Measurements from ENCODE around the gene BAG5.

BAG5 gene

GRCh38 chr14:103574707-103575285 lies 12.3 kb upstream of the BAG5 start:
- no peak for TF ChIP-seq CTCF (IDR thresholded peaks at IDR 0.05)
- no peaks in the 10 kb centered on the region for H3K27me3 Mint-ChIP-seq (ENCODE audit: low read depth, poor library complexity)
- peaks cover 34% of the 10 kb centered on the region for H3K4me1 Mint-ChIP-seq
- peak overlapping the region; percentile 83 for H3K27ac Mint-ChIP-seq
- no peak overlapping the region for H3K4me3 Mint-ChIP-seq
- H3K36me3 Mint-ChIP-seq (ENCODE audit: low read depth), result peaks cover 31% of the 10 kb centered on the region
- H3K9me3 Mint-ChIP-seq, result no peaks in the 10 kb centered on the region
- no peak for DNase-seq

- H3K36me3 Mint-ChIP-seq (ENCODE audit: low read depth), result peaks cover 31% of the 10 kb centered on the region
These were observed 11.6 kb upstream of the BAG5 start for GRCh38 chr14:103574104-103574503.

GRCh38 chr14:103569408-103569807 lies 7.0 kb upstream of the BAG5 start:
- no peaks in the 10 kb centered on the region for H3K9me3 Mint-ChIP-seq

More at GRCh38 chr14:103574104-103574503, 11.6 kb upstream of the BAG5 start:
- no peak for DNase-seq
- no peaks in the 10 kb centered on the region for H3K27me3 Mint-ChIP-seq (ENCODE audit: low read depth, poor library complexity)
- peaks cover 38% of the 10 kb centered on the region for H3K4me1 Mint-ChIP-seq
- peak overlapping the region; percentile 67 for H3K27ac Mint-ChIP-seq
- no peak for TF ChIP-seq CTCF (IDR thresholded peaks at IDR 0.05)
- no peaks in the 10 kb centered on the region for H3K9me3 Mint-ChIP-seq
- H3K4me3 Mint-ChIP-seq, result no peak overlapping the region

GRCh38 chr14:103568952-103569351 lies 6.5 kb upstream of the BAG5 start:
- Mint-ChIP-seq H3K27me3 (ENCODE audit: low read depth, poor library complexity) (no peaks in the 10 kb centered on the region), H3K36me3 (ENCODE audit: low read depth) (peaks cover 9% of the 10 kb centered on the region), H3K27ac (peak overlapping the region; percentile 5), H3K4me3 (no peak overlapping the region), H3K9me3 (no peaks in the 10 kb centered on the region), H3K4me1 (peaks cover 24% of the 10 kb centered on the region)
- no peak for DNase-seq
- no peak for TF ChIP-seq CTCF (IDR thresholded peaks at IDR 0.05)

More at GRCh38 chr14:103569408-103569807, 7.0 kb upstream of the BAG5 start:
- Mint-ChIP-seq H3K27ac (peak overlapping the region; percentile 5), H3K4me3 (no peak overlapping the region), H3K36me3 (ENCODE audit: low read depth) (peaks cover 11% of the 10 kb centered on the region), H3K27me3 (ENCODE audit: low read depth, poor library complexity) (no peaks in the 10 kb centered on the region), H3K4me1 (peaks cover 25% of the 10 kb centered on the region)
- TF ChIP-seq CTCF (IDR thresholded peaks at IDR 0.05), result no peak
- DNase-seq, result peak; percentile 32

GRCh38 chr14:103563844-103564505 lies 1.5 kb upstream of the BAG5 start:
- Mint-ChIP-seq H3K4me1 (peaks cover 52% of the 10 kb centered on the region), H3K27ac (peak overlapping the region; percentile 60), H3K9me3 (no peaks in the 10 kb centered on the region), H3K4me3 (peak overlapping the region; percentile 96), H3K27me3 (ENCODE audit: low read depth, poor library complexity) (no peaks in the 10 kb centered on the region), H3K36me3 (ENCODE audit: low read depth) (peaks cover 18% of the 10 kb centered on the region)
- no peak for TF ChIP-seq CTCF (IDR thresholded peaks at IDR 0.05)
- no peak for DNase-seq

- H3K36me3 Mint-ChIP-seq (ENCODE audit: low read depth), result peaks cover 23% of the 10 kb centered on the region
These were observed 766 bp upstream of the BAG5 start for GRCh38 chr14:103563226-103563620.

More at GRCh38 chr14:103563226-103563620, 766 bp upstream of the BAG5 start:
- no peak for TF ChIP-seq CTCF (IDR thresholded peaks at IDR 0.05)
- no peak for DNase-seq
- H3K9me3 Mint-ChIP-seq, result no peaks in the 10 kb centered on the region
- H3K27ac Mint-ChIP-seq, result peak overlapping the region; percentile 60
- H3K4me3 Mint-ChIP-seq, result peak overlapping the region; percentile 96
- H3K27me3 Mint-ChIP-seq (ENCODE audit: low read depth, poor library complexity), result no peaks in the 10 kb centered on the region
- H3K4me1 Mint-ChIP-seq, result peaks cover 56% of the 10 kb centered on the region
